NCI-H2196 (cell line): ENCODE results near the gene LRRC56.
"Not testable (repeated sequence)": the region's sequence is repeated elsewhere in the genome, so short reads cannot be mapped to it uniquely, and the experiment has no call there.

Experiments used
- DNase-seq: peaks from one replicate; lab custom pipeline; 2025; ENCODE audit not compliant: unreplicated experiment; lab: John Stamatoyannopoulos, UW

LRRC56 gene

DNA sequence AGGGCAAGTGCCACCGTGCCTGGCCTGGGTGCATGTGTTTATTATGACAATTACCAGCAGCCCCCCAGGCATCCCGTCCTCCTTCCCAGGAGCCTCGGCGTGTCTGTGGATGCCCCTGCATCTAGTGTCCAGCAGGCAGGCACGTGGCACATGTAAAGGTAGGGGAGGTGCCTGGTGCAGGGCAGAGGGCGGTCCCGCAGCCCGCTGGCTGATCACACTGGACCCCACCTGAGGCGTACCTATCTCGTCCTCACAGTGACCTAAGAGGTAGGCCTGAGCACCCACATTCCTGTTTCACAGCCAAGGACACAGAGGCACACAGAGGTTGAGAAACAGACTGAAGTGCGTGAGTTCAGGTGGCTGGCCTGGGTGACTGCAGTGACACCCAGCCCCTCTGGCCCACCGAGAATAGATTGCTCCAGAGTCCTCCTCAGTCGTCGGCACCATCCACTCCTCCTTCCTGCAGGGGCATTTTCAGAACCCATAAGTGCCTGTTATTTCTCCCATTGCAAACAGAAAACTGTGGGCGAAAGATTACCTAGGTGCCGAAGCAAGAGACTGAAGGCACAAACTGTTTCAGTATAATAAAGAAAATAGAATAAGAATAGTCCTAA is 35.9 kb downstream of the LRRC56 start:
- DNase-seq, result no peak

GRCh38 chr11:574031-574570 is 36.8 kb downstream of the LRRC56 start:
- DNase-seq, result not testable (repeated sequence)

DNA sequence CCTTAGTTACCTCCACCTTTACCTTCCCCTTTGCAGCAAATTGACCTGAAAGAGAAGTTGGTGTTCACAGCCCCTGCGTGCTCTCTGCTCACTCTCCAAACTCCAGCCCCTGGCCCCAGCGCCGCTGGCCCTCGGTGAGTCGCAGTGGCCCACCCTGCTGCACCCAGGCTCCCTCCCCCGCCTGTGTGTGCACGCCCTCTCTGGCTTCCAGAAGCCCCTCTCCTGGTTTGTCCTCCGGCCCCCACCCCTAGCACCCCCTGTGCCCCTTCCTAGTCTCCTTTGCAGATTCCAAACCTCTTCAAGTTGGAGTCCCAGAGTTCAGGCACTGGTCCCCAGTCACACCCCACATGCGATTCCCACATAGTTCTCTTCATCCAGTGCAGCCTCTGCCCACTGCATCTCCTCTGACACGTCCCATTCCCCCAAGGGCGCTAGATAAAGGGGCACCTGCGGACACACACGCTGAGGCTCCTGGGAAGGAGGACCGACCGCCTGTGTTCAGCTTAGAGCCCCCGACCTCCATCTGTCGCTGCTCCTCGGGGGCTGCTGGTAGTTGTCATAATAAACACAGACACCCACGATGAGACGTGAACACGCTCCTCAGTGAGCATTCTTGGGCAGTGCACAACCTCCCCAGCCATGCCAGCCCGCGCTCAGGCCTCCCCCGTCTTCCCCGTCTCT is 37.4 kb downstream of the LRRC56 start:
- no peak for DNase-seq

GRCh38 chr11:575313-575995 is 38.1 kb downstream of the LRRC56 start:
- peak; percentile 85 for DNase-seq

- DNase-seq, result peak; percentile 90
Observed at GRCh38 chr11:575996-576768, 38.9 kb downstream of the LRRC56 start, which contains the start of gene PHRF1. PHRF1 (plus strand) TSS chr11:576470; CDS start chr11:581513, 5,043 bp downstream.

DNA sequence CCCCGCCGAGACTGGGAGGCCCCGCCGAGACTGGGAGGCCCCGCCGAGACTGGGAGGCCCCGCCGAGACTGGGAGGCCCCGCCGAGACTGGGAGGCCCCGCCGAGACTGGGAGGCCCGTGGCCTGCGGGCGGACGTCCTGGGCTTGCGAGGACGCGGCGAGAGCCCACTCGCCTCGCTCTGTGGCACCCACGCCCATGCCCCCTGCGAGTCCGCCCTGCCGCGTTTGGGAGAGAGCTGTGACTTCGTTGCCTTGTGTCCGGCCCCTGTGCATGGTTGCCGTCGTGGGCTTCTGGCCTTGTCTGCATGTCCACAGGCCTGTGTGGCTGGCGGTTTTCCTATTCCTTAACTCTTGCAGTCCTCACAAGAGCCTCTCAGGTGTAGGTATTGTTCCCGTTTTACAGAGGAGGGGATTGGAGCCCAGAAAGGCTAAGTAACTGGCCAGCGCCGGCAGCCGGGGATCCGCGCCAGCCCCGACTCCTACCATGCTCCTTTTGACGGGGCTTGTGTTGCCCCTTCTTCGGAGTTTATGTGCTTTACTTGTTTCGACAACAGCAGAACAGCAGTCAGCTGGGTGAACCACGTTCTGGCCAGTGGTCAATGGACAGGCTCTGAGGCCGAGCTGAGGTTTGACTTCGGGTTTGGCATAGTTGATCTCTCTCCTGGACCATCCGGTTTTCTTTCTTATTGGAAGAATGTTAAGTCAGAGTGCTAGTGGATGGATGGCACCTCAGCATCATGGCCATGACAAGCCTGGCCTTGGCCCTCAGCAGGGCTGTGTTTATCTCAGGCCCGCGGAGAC is 39.7 kb downstream of the LRRC56 start:
- DNase-seq, result no peak

DNA sequence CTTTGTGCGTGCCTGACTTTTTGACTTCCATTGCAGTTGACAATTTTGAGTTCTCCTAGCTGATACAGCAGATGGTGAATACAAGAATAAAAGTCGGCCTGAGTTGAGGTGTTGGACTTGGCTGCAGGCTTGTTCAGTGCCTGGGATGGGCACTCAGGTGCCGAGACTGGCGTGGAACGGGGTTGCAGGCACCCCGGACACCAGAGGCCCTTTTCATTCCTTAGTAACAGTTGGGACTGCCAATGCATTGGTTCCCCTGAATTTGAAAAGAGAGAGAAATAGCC is 40.2 kb downstream of the LRRC56 start:
- no peak for DNase-seq

DNA sequence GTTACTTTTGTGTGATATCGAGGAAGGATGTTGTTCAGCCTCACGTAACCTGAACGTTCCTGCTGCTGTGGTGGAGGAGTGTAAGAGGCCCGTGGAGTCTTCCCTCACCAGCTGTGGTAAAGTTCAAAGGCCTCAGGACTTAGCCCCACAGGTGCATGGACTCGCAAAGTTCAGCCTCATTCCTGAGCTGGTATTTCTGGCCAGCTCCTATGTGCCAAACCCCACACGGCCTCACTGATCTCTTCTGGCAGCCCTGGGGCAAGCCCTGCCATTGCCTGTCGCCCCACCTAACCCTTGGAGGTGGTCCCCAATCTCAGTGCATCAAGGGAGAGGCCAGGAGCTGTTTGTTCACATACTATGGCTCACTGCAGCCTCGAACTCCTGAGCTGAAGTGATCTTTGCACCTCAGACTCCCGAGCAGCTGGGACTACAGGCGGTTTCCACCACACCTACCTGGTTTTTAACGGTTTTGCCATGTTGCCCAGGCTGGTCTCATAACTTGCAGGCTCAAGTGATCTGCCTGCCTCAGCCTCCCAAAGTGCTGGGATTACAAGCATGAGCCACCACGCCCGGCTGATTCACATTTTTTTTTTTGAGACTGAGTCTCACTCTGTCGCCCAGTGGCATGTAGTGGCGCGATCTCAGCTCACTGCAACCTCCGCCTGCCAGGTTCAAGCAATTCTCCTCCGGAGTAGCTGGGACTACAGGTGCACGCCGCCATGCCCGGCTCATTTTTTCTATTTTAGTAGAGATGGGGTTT is 41.1 kb downstream of the LRRC56 start:
- DNase-seq, result no peak

DNA sequence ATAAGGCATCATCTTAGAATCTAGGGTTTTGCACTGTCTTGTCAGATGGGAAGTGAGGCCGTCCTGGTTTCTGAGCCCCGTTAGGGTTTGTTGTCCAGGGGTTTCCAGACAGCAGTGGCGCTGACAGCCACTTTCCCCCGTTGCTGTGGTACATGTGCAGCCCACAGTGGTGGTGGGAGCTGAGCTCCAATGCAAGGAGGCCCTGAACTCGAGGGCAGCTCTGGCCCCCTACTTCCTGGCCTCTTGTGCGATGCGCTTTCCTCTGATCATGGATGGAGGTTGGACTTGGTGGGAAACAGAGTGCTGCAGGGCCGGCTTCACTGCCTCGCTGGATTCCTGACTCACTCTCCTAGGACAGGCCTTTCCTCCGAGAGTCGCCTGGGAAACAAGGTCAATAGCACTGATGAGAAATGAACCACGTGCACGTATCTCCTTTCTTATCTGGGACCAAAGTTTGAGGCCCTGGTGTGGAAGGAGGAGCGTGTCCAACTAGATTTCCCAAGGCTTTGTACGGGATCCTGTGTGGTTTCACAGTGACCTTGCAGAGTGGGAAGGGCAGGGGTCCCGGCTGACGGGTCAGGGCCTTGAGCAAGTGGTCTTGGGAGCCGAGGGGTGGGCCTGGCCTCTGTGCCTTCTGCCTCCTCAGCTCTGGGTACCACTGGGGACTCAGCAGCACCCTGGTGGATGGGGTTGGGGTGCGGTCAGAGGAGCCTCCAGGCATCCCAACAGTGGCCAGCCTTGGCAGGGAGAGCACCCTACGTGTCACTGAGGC is 42.7 kb downstream of the LRRC56 start:
- no peak for DNase-seq

DNA sequence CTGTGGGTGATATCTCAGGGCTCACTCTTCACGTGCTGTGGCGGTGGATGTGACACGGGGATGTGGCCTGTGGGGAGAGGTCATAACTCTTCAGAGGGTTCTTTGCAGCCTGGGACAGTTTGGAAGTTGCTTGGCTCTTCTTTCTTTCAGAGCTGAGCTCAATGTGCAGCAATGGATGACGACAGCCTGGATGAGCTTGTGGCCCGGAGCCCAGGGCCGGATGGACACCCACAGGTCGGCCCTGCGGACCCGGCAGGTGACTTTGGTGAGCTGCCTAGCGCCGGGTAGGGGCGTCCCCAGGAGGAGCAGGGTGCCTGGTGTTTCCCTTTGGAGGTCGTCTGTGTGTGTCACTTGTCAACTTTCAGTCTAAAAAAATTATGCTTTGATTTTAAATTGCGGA is 44.0 kb downstream of the LRRC56 start:
- DNase-seq, result no peak

GRCh38 chr11:581752-582151 is 44.4 kb downstream of the LRRC56 start:
- no peak for DNase-seq

GRCh38 chr11:584287-584686 is 47.0 kb downstream of the LRRC56 start:
- no peak for DNase-seq

DNA sequence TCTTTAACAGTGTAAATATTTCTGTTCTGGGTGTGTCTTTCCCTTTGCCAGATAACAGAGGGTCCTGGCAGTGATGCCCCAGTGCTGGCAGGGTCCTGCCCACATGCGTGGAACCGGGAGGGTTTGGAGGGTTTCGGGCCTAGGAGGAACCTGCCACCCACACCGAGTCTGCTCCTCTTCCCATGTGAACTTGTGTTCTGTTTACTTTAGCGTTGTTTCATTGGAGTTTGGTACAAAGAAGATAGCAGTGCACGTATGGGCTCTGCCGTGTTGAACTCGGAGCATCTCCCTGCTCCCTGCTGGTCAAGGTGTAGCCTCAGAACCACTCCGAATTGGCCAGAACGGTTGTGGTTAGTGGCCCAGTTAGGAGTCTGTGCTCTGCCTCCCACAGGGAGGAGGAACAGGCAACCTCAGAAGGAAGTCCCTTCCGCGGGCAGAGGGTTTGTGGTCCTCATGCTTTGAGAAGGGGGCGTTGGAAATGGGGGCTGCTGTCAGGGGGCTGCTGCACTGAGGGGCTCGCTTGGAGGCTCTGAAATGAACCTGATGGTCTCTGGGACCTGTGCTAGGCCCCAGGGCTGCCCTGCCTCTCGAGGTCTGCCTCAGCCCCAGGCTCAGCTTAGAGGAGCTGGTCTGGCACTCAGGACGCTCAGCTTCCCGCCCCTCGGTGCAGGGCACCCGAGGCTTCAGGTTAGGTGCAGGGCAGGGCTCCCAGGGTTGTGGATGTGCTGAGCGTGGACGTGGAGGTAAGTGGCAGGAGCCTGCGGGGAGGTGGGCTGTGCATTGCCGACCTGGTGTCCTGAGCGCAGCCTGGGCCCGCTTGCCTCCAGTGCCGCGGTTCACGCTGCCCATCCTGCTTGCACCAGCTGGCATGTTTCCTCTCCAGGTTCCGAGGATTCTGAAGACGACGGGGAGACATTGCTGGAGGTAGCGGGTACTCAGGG is 49.3 kb downstream of the LRRC56 start:
- no peak for DNase-seq

DNA sequence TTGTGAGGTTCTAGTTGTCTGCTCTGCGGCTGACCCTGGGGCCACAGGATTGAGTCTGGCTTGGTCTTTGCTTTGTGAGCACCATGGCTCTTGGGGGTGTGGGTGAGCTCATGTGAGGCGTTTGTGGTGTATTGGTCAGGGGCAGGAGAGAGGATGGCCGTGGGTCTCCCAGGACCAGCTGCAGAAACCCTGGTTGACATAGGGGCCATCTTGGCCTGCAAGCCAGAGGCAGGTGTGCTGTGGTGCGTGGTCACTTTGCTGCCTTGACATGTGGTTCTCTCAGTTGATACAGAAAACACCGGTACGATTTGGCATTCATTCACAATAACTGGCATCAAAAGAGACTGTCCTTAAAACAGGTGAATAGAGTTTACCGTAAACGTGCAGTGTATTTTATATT is 50.2 kb downstream of the LRRC56 start:
- DNase-seq, result no peak

DNA sequence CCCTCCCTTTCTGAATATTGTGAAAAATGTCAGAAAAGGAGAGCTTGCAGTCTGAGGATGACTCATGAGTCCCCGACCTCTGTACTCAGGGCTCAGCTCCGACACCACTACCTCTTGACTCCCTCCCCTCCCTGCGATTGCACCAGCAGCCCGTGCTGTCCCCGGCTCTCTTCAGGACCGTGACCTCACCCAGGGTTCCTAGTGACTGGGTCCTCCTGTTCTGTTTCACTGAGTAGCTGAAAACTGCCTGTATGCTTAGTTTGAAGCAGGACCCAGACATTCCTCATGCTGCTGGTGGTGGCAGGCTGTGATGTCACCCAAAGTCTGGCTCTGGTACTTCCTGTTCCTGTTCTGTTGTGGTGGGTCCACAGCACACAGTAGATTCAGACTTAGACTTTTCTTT is 50.7 kb downstream of the LRRC56 start:
- no peak for DNase-seq

GRCh38 chr11:589798-590197 is 52.5 kb downstream of the LRRC56 start:
- no peak for DNase-seq

DNA sequence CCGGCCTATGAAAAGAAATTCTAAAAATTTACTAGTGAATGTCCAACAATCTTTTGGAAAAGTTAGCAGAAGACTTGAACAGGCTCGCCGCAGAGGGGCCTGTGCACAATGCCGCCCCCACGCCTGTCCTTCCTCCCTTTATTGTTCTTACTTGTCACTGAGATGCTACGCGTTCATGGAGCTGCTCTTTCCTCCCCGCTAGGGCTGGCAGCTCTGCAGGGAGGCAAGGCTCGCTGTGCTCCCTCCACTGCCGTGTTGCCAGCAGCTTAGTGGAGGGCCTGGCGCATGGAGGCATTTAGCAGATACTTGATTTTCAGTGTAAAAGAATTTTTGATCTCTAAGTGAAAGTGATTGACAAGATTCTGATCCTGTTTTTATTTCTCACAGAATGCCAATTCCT is 53.7 kb downstream of the LRRC56 start:
- no peak for DNase-seq

- DNase-seq, result no peak
Observed at GRCh38 chr11:592501-592900, 55.2 kb downstream of the LRRC56 start.
